Activated gamma-delta T cell treated with Interleukin-2 at 50 U/mL for 16 hours (primary cell): ENCODE data around the gene EIF2D.
A peak's percentile ranks its signal among the peaks of the same experiment; 100 is the strongest.
"Not testable (repeated sequence)": the region's sequence is repeated elsewhere in the genome, so short reads cannot be mapped to it uniquely, and the experiment has no call there.

ENCODE experiments used
- DNase-seq: peaks from one replicate; pipeline ENCODE4 v3.0.0-alpha.2; 2020

Gene EIF2D, protein sequence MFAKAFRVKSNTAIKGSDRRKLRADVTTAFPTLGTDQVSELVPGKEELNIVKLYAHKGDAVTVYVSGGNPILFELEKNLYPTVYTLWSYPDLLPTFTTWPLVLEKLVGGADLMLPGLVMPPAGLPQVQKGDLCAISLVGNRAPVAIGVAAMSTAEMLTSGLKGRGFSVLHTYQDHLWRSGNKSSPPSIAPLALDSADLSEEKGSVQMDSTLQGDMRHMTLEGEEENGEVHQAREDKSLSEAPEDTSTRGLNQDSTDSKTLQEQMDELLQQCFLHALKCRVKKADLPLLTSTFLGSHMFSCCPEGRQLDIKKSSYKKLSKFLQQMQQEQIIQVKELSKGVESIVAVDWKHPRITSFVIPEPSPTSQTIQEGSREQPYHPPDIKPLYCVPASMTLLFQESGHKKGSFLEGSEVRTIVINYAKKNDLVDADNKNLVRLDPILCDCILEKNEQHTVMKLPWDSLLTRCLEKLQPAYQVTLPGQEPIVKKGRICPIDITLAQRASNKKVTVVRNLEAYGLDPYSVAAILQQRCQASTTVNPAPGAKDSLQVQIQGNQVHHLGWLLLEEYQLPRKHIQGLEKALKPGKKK

DNA sequence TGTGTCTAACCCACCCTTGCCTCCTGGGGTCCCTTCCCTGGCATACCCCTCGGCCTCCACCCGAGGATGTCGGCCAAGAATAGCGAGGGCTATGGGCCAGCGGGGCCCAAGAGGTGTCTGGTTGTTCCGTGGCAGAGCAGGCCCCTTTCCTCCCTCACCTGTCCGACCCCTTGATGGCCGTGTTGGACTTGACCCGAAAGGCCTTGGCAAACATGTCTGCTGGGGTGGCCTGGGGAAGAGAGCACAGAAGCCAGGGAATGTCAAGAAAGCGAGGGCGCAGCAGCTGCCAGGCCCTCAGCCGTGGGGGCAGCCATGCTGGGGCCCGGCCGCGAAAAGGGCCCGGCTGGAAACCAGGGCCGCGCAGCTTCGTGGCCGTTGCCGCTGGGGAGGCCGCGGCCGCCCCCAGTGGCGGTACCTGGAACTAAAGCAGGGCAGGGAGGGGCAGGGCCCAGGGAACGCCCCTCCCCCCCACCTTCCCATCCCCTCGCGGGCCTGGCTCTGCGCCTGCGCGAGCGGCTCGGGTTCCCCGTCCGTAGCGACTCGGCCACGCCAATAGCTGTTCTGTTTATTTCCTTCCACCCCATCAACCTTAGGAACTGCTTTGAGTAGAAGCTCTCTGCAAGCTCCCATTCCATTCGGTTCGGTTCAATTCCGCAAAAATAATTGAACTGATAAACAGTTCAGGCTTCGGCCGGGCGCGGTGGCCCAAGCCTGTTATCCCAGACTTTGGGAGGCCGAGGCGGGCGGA, at the start of gene EIF2D:
EIF2D (minus strand) TSS at position 337 of the 748 bp plus-strand sequence; CDS start at position 214, 123 bp downstream.
- peak; percentile 93 for DNase-seq

DNA sequence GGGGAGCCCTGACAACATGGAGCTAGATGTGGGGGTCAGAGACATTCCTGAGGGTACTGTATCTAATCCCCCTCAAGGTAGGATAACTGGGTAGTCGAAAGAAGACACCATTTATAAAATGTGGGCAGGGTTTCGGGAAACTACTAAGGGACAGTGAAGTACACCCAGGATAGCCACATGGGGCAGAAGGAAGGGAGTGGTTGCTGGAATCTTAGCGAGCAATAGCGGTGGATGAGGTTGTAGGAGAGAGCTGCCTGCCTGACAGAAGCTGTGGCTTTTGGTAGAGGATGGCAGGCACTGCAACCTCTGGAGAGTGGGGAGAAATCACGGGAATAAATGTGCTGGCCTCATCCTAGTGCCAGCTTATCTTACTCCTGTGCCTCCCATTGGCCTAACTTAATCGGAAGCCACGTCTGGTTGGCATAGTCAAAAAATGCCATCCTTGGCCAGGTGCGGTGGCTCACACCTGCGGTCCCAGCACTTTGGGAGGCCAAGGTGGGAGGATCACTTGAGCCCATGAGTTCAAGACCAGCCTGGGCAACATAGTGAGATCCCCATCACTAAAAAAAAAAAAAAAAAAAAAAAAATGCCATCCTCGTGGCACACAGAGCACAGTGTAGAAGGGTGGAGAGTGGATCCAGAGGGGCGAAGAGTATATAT, 49.0 kb upstream of the EIF2D start:
- no peak for DNase-seq

DNA sequence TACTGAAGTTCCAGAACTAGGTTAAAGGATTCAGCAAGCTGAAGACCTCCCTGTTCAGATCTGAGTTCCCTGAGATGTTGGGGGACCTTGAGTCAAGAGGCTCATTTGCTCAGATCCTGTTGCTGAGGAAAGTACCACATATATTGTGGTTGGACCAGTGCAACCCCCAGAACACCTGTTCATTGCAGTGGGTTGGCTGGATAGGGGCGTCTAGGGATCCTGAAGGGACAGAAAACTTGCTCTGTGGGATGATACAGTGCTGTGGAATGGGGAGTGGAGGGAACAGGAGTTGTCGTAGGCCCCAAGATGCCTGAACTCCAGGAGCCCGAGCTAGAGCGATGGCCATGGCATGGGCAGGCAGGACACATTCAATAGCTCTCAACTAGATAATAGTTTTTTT, 47.9 kb upstream of the EIF2D start:
- DNase-seq: no peak

DNA sequence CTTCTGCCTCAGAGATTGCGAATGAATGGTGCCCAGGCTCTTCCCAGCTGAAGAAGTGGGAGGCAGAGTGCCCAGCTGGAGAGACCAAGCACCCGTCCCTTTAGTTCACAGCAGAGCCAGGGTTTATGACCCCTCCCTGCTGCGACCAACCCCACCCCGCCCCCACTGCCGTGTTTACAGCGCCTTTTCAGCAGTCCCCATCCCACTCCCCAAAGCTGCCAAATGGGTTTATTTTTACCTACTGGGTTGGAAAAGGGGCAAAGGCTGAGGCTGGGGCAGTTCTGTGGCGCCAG, 46.7 kb upstream of the EIF2D start:
- DNase-seq: no peak

DNA sequence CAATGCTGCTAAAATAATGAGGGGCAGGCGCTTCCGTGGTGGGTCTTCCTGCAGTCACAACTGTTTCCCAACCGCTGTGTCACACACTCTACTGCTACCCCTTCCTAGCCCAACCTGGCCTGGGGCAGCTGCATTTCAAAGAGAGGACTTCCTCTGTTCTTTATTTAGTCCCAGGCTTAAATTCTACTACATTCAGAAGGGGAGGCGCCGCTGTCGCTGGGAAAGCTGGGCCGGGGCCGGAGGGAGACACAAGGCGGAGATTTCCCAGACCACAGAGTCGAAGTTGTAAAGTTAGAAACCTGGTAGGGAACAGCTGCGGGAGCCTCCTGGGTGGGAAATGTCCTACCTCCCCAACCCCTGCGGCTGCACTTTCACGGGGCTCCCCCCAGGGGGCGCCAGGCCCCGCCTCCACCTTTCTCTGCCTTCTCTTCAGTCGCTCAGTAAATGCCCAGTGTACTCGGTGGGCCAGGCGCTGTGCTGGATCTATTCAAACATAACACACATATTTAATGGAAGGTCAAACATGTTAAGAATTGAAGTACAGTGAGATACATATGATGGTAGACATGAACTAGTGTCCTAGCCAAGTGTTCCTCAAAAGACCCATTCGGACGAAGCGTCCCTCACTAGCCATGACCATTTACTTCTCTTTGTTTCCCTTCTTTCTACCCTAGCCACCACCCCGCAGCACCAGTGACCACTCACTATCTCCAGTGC, 46.2 kb upstream of the EIF2D start:
- DNase-seq: peak; percentile 24

DNA sequence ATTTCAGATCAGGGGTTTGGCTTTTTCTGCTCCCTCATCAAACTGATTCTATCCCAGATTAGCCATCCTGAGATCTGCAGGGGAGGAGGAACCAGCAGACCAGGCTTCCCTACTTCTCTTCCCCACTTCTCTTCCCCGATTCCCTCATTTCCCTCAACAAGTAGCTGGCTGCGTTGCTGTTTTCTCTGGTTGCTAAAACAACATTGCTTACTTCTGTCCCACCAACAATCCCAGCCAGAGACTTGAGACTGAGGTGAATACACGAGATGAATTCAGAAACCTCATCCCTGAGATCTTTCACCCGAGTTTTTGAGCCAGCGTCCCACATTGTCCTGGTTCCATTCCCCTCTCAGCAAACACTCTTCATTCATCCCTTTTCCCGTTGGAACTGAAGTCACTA, 45.5 kb upstream of the EIF2D start:
- no peak for DNase-seq

DNA sequence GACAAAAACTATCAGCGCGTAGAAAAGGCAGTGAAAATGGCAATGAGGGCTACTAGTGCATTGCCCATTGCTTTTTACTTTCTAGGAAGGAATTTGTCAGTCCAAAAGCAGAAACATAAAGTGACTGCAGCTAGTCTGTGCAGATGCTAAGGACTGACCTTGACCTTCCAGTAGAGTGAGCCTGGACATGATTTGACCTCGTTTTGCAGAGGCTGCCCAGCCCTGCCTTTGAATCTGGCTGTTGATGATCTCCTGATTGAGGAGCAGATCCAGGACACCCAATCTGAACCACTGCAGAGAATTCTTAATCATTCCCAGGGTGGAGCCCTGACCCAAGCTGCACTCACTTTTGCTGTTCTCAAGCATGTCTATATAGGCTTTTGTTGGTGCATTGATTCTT, 44.7 kb upstream of the EIF2D start:
- DNase-seq: no peak

DNA sequence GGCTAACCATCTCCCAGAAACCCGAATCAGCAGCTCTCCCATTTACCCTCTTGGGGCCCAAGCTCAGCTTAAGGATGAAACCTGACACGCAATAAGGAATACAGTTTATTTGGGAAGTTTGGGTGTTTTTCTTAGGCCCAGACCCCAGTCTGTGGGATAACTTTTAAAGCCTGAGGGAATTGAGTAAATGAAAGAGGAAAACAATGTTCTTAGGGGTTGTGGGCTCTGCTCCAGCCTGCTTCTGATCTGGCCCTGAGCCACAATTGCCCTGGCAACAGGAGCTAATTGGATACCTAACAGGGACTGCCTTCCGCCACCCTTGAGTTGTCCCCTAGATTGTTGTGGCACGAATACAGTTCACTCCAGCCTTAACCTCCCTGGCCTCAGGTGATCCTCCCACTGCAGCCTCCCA, 43.2 kb upstream of the EIF2D start:
- no peak for DNase-seq

DNA sequence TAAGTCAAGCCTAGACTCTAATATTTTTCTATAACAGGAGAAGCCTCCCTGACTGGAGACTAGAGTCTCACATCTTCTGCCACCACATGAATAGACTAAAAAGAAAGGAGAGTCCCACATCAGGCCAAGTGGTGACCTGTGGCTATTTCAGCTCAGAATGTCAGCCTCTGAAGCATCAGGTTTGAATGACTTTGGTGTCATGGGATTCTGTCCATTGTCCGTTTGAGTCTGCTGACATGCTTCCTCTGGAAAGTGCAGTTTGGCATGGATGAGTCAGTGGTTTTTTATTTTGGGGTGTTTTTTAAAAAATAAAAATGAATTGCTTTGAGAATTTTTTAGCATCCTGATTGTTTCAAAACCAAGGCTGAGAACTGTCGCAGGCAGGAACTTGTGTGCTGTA, 42.6 kb upstream of the EIF2D start:
- no peak for DNase-seq

DNA sequence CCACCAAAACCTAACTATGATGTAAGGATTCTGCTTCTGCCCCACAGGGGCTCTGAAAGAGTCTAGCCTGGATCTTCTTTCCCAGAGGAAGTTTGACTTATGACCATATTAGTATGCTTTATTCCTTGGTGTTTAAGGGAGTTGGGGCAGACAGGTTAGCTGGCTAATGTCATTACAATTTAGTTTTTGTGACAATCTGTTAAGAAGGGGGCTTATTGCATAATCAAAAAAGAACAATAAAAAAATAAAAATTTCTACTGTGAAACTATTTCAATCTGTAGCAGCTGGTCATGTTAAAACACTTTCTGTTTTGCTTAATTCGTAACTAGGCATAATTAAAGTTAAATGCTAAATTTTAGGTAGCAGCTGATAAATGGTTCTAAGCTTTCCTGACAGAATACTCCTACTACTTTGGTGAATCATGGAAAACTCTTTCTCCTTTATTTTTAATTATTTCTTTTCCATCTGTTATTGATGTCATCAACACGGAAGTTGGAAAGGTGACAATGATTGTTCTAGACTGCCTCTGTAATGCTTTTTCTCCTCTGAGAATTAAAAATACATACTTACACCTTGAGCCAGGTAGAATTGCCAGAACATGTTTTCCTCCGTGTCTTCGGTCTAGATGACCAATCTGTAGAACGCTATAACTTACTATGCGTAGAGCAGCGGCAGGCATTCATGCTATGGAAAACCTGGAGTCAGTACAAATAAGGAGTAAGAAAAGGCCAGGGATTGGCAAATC, 41.6 kb upstream of the EIF2D start:
- DNase-seq: no peak

DNA sequence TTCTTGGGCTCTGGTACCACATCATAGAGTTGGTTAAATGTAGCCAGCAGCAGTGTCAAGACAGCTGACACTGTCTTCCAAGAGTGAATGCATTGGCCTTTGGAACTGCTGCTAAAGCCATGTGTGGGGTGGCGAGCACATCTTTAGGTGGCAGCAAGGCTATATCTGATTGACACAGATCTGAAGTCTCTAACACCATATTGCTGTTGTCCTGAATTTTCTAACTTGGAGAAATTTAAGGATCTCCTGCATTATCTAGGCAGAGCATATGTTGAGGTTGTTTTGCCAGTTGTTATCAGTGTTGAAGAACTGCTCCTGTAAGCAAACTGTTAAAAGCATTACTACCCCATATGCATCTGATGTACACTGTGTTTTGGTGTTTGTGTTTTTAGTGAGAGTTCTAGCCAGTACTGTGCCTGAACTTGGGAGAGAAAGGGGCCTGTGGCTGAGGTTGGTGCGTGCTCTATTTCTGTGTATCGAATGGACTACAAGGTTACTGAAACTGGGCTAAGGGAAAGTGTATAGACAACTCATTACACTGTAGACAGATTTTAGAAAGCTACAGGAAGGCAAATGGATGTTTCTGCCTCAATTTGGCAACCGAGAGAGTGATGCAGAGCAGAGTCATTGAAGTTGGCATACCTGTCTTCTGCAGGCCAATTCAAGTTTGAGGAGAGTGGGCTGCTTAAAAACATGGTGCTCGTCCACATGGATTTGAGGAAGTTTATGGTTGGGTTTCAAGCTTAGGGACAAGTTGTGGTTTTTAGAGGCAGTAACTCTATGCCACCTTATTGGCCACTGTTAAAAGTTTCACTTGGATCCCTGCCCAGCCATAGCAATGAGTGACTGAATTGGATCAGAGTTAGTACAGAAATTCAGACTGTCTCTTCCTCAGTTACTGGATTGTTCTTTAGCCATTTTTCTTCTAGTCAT, 40.0 kb upstream of the EIF2D start:
- DNase-seq: no peak

DNA sequence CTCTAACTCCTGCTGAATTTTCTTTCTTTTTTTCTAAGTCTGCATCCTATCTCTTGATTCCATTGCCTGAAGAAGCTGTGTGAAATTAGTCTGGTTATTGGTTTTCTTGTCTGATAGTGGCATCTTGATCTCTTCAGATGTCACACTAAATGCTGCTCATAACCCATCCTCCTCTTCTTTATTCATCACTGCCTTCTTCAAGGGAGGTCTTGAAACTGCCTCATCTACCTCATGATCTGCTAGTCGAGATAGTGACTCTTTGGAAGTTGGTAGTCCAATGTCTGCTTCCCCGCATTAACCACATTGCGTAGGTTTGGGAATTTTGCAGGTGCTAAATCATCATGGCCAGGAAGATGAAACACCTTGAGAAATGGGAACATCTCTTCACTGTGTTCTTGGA, 38.7 kb upstream of the EIF2D start:
- no peak for DNase-seq

DNA sequence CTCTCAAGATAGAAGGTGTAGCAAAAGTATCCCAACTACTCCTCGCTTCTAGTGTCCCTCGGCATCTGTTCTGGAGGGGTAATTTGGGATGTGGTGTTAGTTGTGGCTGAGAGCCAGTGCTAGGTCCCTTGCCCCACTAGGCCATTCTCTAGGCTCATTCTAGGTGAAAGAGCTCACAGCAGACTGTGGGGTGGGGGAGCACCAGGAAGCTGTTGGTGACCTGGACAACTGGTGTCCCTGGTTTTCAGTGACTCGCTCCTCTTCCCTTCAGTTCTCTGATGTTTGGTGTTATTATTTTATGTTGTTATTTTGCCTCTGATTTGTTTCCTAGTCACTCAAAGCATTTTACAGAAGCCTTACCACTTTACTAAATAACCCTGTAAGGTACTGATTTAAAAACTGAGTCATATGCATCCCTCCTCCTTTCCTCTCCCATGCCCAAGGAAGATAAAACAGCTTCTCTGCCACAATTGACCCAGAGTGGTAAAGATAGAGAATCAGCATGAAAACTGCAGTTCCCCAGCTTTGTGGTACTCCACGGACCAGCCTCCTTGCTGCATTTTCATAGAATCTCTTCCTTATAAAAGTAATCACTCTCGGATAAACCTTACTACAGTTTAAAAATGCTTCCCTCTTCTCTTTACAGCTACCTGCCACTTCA, 37.1 kb upstream of the EIF2D start:
- DNase-seq: no peak

DNA sequence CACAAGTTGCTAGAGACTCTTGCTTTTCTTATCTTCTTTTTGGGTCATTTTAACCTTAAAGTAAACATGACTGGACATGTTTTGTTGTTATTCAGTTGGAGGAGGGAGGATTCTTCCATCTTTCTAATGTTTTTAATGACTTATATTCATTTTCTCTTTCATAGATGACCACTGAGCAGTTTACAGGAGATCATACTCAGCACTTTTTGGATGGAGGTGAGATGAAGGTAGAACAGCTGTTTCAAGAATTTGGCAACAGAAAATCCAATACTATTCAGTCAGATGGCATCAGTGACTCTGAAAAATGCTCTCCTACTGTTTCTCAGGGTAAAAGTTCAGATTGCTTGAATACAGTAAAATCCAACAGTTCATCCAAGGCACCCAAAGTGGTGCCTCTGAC, 35.0 kb upstream of the EIF2D start:
- no peak for DNase-seq

DNA sequence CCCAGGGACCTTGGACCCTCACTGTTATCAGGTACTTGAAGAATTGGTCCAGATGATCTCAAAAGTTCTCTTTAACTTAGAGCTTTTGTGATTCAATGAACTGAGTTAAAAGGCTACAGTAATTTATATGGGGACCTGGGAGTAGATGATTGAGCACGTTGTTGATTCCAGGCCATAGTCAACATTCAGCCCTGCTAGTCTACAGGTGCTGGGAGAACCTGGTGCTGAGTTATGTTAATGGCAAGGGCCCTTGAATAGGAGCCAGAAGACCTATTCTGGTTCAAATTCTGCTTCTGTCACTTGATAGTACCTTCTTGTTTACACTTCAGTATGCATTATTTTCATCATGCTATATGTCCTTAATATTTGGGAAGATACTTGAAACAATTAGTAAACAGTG, 34.2 kb upstream of the EIF2D start:
- no peak for DNase-seq

DNA sequence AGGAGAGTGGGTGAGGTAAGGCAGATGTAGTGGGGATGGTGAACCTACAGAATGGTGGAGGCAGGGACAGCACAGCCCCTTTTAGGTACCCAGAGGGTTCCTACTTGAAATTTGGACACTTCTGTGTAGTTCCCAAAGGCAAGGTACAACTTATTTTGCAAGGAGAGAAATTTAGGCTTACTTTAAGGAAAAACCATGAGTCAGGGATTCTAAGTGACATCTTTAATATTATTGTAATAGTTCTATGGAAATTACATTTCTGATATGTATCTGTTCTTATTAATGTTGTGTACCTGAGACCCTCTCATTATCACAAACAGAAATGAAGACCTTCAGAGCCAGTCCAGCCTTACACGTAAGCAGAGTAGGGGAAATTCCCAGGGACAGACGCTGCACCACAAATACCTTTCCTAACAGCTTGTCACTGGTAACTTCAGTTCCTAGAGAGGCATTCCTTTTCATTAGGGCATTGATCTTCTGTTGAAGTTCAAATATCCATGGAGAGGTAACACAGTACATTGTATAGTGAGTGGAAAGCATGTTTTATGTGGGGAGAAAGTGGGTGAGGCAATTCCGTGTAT, 30.9 kb upstream of the EIF2D start:
- DNase-seq: no peak

DNA sequence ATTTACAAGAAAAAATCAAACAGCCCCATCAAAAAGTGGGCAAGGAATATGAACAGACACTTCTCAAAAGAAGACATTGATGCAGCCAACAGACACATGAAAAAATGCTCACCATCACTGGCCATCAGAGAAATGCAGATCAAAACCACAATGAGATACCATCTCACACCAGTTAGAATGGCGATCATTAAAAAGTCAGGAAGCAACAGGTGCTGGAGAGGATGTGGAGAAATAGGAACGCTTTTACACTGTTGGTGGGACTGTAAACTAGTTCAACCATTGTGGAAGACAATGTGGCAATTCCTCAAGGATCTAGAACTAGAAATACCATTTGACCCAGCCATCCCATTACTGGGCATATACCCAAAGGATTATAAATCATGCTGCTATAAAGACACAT, 29.8 kb upstream of the EIF2D start:
- DNase-seq: not testable (repeated sequence)

DNA sequence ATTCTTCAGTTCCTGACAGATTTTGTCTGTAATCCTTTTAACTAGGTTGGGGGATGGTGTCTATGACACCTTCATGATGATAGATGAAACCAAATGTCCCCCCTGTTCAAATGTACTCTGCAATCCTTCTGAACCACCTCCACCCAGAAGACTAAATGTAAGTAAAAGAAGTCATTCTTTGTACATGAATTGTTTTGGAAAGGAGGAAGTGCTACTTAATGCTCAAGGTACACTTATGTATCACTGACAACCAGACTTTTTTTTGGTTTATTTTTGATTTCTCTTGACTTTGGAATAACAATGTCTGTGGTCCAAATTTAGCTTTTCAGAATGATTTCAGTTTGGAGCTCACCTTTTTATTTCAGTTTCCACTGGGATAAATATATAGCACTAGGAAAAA, 25.3 kb upstream of the EIF2D start:
- DNase-seq: no peak

DNA sequence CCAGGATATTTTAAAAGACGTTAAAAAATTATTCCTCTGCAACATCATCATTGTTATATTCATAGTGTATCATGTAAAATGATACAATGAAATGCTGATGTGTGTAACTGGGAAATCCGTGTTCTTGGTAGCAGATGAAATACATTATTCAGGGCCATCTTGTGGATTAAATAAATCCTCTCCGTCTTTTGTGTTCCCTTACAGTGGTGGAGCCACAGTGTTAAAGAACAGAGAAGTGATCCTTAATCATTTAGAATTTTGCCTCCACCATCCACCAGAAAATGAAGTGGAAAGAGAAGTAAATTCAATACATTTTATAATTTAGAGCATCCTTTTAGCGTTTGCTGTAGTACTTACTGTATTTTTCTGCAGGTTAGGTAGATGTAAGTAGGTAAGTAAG, 24.4 kb upstream of the EIF2D start:
- DNase-seq: no peak

DNA sequence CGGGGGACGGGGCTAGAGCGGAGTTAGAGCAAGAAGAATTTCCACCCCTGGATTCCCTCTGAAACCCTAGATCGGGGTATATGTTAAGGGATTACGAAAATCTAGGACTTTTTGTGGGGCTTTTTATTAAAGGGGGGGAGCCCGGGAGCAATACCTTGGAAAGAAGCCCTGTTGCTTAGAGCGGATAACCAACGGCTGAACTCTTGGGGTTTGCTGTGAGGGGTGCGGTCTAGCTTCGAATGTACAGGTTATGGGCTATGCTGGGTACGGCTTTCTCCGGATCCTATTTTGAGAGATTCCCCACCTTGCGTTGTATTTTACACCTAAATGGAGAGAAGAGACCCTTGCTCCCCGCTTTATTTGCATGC, 23.7 kb upstream of the EIF2D start:
- no peak for DNase-seq
